ENCODE data around the gene VPS41. TPM values are rescaled to one million over a fixed set of nuclear protein-coding genes. Genes with fewer than 3 reads are reported as not detected.

Gene VPS41
- total and polyA plus RNA-seq, 10 of the 15 experiments (the other 5 are each of a cell fraction or from before 2014, with no cell fraction given): 15.3 to 63.2 (median 47.0) TPM

GRCh38 chr7:38716397-38716796 lies 192.6 kb downstream of the VPS41 start (continued):
- TF ChIP-seq, protein P1, sequence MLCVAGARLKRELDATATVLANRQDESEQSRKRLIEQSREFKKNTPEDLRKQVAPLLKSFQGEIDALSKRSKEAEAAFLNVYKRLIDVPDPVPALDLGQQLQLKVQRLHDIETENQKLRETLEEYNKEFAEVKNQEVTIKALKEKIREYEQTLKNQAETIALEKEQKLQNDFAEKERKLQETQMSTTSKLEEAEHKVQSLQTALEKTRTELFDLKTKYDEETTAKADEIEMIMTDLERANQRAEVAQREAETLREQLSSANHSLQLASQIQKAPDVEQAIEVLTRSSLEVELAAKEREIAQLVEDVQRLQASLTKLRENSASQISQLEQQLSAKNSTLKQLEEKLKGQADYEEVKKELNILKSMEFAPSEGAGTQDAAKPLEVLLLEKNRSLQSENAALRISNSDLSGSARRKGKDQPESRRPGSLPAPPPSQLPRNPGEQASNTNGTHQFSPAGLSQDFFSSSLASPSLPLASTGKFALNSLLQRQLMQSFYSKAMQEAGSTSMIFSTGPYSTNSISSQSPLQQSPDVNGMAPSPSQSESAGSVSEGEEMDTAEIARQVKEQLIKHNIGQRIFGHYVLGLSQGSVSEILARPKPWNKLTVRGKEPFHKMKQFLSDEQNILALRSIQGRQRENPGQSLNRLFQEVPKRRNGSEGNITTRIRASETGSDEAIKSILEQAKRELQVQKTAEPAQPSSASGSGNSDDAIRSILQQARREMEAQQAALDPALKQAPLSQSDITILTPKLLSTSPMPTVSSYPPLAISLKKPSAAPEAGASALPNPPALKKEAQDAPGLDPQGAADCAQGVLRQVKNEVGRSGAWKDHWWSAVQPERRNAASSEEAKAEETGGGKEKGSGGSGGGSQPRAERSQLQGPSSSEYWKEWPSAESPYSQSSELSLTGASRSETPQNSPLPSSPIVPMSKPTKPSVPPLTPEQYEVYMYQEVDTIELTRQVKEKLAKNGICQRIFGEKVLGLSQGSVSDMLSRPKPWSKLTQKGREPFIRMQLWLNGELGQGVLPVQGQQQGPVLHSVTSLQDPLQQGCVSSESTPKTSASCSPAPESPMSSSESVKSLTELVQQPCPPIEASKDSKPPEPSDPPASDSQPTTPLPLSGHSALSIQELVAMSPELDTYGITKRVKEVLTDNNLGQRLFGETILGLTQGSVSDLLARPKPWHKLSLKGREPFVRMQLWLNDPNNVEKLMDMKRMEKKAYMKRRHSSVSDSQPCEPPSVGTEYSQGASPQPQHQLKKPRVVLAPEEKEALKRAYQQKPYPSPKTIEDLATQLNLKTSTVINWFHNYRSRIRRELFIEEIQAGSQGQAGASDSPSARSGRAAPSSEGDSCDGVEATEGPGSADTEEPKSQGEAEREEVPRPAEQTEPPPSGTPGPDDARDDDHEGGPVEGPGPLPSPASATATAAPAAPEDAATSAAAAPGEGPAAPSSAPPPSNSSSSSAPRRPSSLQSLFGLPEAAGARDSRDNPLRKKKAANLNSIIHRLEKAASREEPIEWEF (IDR thresholded peaks at IDR 0.05; ENCODE audit: insufficient replicate concordance, low read depth, low read length): no peak
- TF ChIP-seq RBBP5 (conservative IDR thresholded peaks at IDR 0.05) (no peak), NBN (IDR thresholded peaks at IDR 0.05) (no peak), ESRRA (IDR thresholded peaks at IDR 0.05; ENCODE audit: low read length) (no peak), ZNF622 (IDR thresholded peaks at IDR 0.05) (no peak), NRF1 (conservative IDR thresholded peaks at IDR 0.05; ENCODE audit: low read depth, low read length) (no peak), MYC (IDR thresholded peaks at IDR 0.05; ENCODE audit: insufficient read depth, insufficient read length, insufficient replicate concordance, low read length, severe bottlenecking) (no peak), EP300 (IDR thresholded peaks at IDR 0.05; ENCODE audit: borderline replicate concordance in 1 of 2, control insufficient read depth in 1 of 2, low read depth in 2 of 2, low read length in 2 of 2) (no peak), ETV6 (conservative IDR thresholded peaks at IDR 0.05 in 1 of 2, IDR thresholded peaks at IDR 0.05 in 1 of 2; ENCODE audit: borderline replicate concordance in 1 of 2, low read depth in 1 of 2) (no peak)
- TF ChIP-seq, protein P2, sequence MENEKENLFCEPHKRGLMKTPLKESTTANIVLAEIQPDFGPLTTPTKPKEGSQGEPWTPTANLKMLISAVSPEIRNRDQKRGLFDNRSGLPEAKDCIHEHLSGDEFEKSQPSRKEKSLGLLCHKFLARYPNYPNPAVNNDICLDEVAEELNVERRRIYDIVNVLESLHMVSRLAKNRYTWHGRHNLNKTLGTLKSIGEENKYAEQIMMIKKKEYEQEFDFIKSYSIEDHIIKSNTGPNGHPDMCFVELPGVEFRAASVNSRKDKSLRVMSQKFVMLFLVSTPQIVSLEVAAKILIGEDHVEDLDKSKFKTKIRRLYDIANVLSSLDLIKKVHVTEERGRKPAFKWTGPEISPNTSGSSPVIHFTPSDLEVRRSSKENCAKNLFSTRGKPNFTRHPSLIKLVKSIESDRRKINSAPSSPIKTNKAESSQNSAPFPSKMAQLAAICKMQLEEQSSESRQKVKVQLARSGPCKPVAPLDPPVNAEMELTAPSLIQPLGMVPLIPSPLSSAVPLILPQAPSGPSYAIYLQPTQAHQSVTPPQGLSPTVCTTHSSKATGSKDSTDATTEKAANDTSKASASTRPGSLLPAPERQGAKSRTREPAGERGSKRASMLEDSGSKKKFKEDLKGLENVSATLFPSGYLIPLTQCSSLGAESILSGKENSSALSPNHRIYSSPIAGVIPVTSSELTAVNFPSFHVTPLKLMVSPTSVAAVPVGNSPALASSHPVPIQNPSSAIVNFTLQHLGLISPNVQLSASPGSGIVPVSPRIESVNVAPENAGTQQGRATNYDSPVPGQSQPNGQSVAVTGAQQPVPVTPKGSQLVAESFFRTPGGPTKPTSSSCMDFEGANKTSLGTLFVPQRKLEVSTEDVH (IDR thresholded peaks at IDR 0.05; ENCODE audit: low read depth, partially characterized antibody): no peak
- TF ChIP-seq, protein P3, sequence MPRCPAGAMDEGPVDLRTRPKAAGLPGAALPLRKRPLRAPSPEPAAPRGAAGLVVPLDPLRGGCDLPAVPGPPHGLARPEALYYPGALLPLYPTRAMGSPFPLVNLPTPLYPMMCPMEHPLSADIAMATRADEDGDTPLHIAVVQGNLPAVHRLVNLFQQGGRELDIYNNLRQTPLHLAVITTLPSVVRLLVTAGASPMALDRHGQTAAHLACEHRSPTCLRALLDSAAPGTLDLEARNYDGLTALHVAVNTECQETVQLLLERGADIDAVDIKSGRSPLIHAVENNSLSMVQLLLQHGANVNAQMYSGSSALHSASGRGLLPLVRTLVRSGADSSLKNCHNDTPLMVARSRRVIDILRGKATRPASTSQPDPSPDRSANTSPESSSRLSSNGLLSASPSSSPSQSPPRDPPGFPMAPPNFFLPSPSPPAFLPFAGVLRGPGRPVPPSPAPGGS (IDR thresholded peaks at IDR 0.05; ENCODE audit: borderline replicate concordance, insufficient read depth, low read depth, low read length, poor library complexity, severe bottlenecking): no peak
